H1 (cell line): Measurements from ENCODE around the gene SYMPK. TPM values are rescaled to one million over a fixed set of nuclear protein-coding genes. Genes with fewer than 3 reads are reported as not detected.

Experiments
- CTCF ChIA-PET: fragments of 300-600 bp; sonication (Branson Sonifier 250); formaldehyde crosslinking; loops from one replicate; lab custom pipeline; 2021; ENCODE audit not compliant: partially characterized antibody; lab: Charles Lee
- POLR2A ChIA-PET: fragments of 300-600 bp; sonication (Branson Sonifier 250); formaldehyde crosslinking; loops from one replicate; lab custom pipeline; 2021; ENCODE audit warnings: inconsistent platforms; ENCODE audit not compliant: partially characterized antibody; lab: Charles Lee
- DNase-seq, 2 experiments: peaks; one replicate each; pipeline versions ENCODE4 v3.0.0 to v3.0.0-alpha.2; 2010 to 2022; ENCODE audit warnings: low spot score in 2 of 2, low read depth in 1 of 2, mixed read lengths in 1 of 2
- FAIRE-seq: peaks from 2 replicates; lab custom pipeline; 2011; peaks lifted over from hg19 to GRCh38; lab: Jason Lieb, UNC
- H2AFZ ChIP-seq: 2 replicates; pipeline ENCODE4 v1.8.1; 2012; ENCODE audit warnings: low read length, inconsistent platforms
- H2AK5ac ChIP-seq: 2 replicates; pipeline ENCODE4 v1.6.1; 2013; ENCODE audit warnings: low read depth, low read length
- H2BK120ac ChIP-seq: replicated peaks from 2 replicates; pipeline ENCODE3; 2013; ENCODE audit warnings: low read depth, low read length, inconsistent platforms
- H2BK12ac ChIP-seq: 2 replicates; pipeline ENCODE4 v1.6.1; 2013; ENCODE audit warnings: low read depth, low read length
- H2BK15ac ChIP-seq: 2 replicates; pipeline ENCODE4 v1.6.1; 2013; ENCODE audit warnings: low read length
- H2BK20ac ChIP-seq: 2 replicates; pipeline ENCODE4 v1.6.1; 2013; ENCODE audit warnings: low read length
- H2BK5ac ChIP-seq: 2 replicates; pipeline ENCODE4 v1.6.1; 2013; ENCODE audit warnings: low read depth, low read length
- H3K14ac ChIP-seq: 2 replicates; pipeline ENCODE4 v1.6.1; 2013; ENCODE audit warnings: inconsistent platforms; ENCODE audit not compliant: insufficient read length
- H3K18ac ChIP-seq: 2 replicates; pipeline ENCODE4 v1.6.1; 2013; ENCODE audit warnings: low read length; ENCODE audit errors: extremely low read depth
- H3K23ac ChIP-seq: 2 replicates; pipeline ENCODE4 v1.6.1; 2013; ENCODE audit warnings: inconsistent platforms; ENCODE audit not compliant: insufficient read length
- H3K23me2 ChIP-seq: 2 replicates; pipeline ENCODE4 v1.6.1; 2013; ENCODE audit warnings: low read depth, low read length
- H3K27ac ChIP-seq: 2 replicates; pipeline ENCODE4 v1.6.1; 2011; ENCODE audit warnings: low read depth, low read length, inconsistent platforms
- H3K27me3 ChIP-seq, 4 experiments: replicated peaks in 1 of 4; 1 replicate in 1 of 4; 2 replicates in 3 of 4; pipeline versions ENCODE4 v1.6.1 to v1.8.1; 2011 to 2013; ENCODE audit warnings: low read length in 3 of 4, mild to moderate bottlenecking in 3 of 4, inconsistent platforms in 2 of 4, mixed read lengths in 2 of 4, moderate library complexity in 1 of 4; ENCODE audit not compliant: control insufficient read depth in 3 of 4, insufficient read depth in 3 of 4; ENCODE audit errors: extremely low read depth in 1 of 4
- H3K36me3 ChIP-seq, 4 experiments: 2 replicates each; pipeline versions ENCODE4 v1.6.1 to v1.8.1; 2011 to 2013; ENCODE audit warnings: mild to moderate bottlenecking in 4 of 4, low read length in 3 of 4, moderate library complexity in 2 of 4, control low read depth in 1 of 4, inconsistent platforms in 1 of 4; ENCODE audit not compliant: insufficient read depth in 4 of 4, control insufficient read depth in 2 of 4
- H3K4ac ChIP-seq: replicated peaks from 2 replicates; pipeline ENCODE3; 2013; ENCODE audit warnings: low read length, low read depth, mixed read lengths, inconsistent platforms; ENCODE audit not compliant: insufficient read length
- H3K4me1 ChIP-seq, 4 experiments: replicated peaks in 1 of 4; 1 replicate in 1 of 4; 2 replicates in 3 of 4; pipeline versions ENCODE4 v1.6.1 to v1.8.1; 2011 to 2013; ENCODE audit warnings: low read length in 3 of 4, inconsistent platforms in 2 of 4, mixed read lengths in 1 of 4; ENCODE audit not compliant: insufficient read depth in 4 of 4, control insufficient read depth in 3 of 4
- H3K4me2 ChIP-seq, 2 experiments: 2 replicates each; pipeline versions ENCODE4 v1.6.1 to v1.8.1; 2011 to 2013; ENCODE audit warnings: low read depth in 2 of 2, low read length in 2 of 2, control low read depth in 1 of 2, inconsistent platforms in 1 of 2, mild to moderate bottlenecking in 1 of 2; ENCODE audit not compliant: insufficient read depth in 1 of 2
- H3K4me3 ChIP-seq, 4 experiments: fragments of 200-600, 300-600 bp in 1 of 4; sonication (generic), shearing (Covaris generic), sonication (Bioruptor Twin) in 1 of 4; 2 replicates each; pipeline versions ENCODE4 v1.5.1 to v1.8.1; 2011 to 2016; ENCODE audit warnings: low read length in 4 of 4, low read depth in 3 of 4, control low read depth in 2 of 4, inconsistent platforms in 2 of 4, mild to moderate bottlenecking in 2 of 4, mixed read lengths in 1 of 4, moderate library complexity in 1 of 4; ENCODE audit not compliant: insufficient read depth in 2 of 4; ENCODE audit errors: extremely low read depth in 1 of 4
- H3K56ac ChIP-seq: replicated peaks from 2 replicates; pipeline ENCODE3; 2013; ENCODE audit warnings: low read depth, mild to moderate bottlenecking, mixed read lengths, low read length, inconsistent platforms; ENCODE audit not compliant: insufficient read length
- H3K79me1 ChIP-seq: 2 replicates; pipeline ENCODE4 v1.6.1; 2013; ENCODE audit warnings: low read depth, low read length, control low read depth
- H3K79me2 ChIP-seq, 2 experiments: 2 replicates each; pipeline versions ENCODE4 v1.6.1 to v1.8.1; 2012 to 2013; ENCODE audit warnings: low read length in 2 of 2, mild to moderate bottlenecking in 2 of 2, inconsistent platforms in 1 of 2; ENCODE audit not compliant: insufficient read depth in 2 of 2, control insufficient read depth in 1 of 2
- H3K9ac ChIP-seq, 4 experiments: replicated peaks in 1 of 4; 1 replicate in 1 of 4; 2 replicates in 3 of 4; pipeline versions ENCODE4 v1.6.1 to v1.8.1; 2011 to 2013; ENCODE audit warnings: low read depth in 3 of 4, low read length in 3 of 4, control low read depth in 2 of 4, mild to moderate bottlenecking in 2 of 4, moderate library complexity in 2 of 4, inconsistent platforms in 1 of 4; ENCODE audit errors: extremely low read depth in 1 of 4
- H3K9me3 ChIP-seq, 2 experiments: 2 replicates each; pipeline versions ENCODE4 v1.6.1 to v1.8.1; 2012 to 2013; ENCODE audit warnings: mild to moderate bottlenecking in 2 of 2, moderate library complexity in 2 of 2, control low read depth in 1 of 2, inconsistent platforms in 1 of 2, low read depth in 1 of 2, low read length in 1 of 2, mixed read lengths in 1 of 2; ENCODE audit not compliant: insufficient read depth in 2 of 2
- H4K20me1 ChIP-seq, 2 experiments: replicated peaks in 1 of 2; 2 replicates each; pipeline versions ENCODE3 to v1.8.1; 2011 to 2013; ENCODE audit warnings: inconsistent platforms in 2 of 2, low read length in 2 of 2, mild to moderate bottlenecking in 1 of 2; ENCODE audit not compliant: insufficient read depth in 2 of 2, control insufficient read depth in 1 of 2
- H4K5ac ChIP-seq: 2 replicates; pipeline ENCODE4 v1.6.1; 2013; ENCODE audit warnings: low read length, low read depth, mixed read lengths, inconsistent platforms; ENCODE audit not compliant: insufficient read length
- H4K8ac ChIP-seq: 2 replicates; pipeline ENCODE4 v1.8.0; 2013; ENCODE audit warnings: mild to moderate bottlenecking, moderate library complexity, low read length, inconsistent platforms; ENCODE audit not compliant: insufficient read depth; ENCODE audit errors: extremely low read depth
- H4K91ac ChIP-seq: replicated peaks from 2 replicates; pipeline ENCODE3; 2013; ENCODE audit warnings: low read length, mixed read lengths, inconsistent platforms; ENCODE audit not compliant: insufficient read length
- ASH2L ChIP-seq: fragments of 200-600, 300-600 bp; sonication (generic); IDR thresholded peaks from one replicate; pipeline ENCODE4 v1.7.1; 2017; ENCODE audit warnings: low read length
- BRCA1 ChIP-seq: IDR thresholded peaks from 2 replicates; pipeline ENCODE4 v1.6.1; 2012; ENCODE audit warnings: low read depth, low read length, improper control_type of control experiment
- EZH2 ChIP-seq: fragments of 200-600 bp; sonication (generic); IDR thresholded peaks from 2 replicates; pipeline ENCODE4 v1.7.1; 2012; ENCODE audit warnings: low read depth, mild to moderate bottlenecking, moderate library complexity, low read length, inconsistent platforms; ENCODE audit not compliant: severe bottlenecking
- MAFK ChIP-seq: IDR thresholded peaks from 2 replicates; pipeline ENCODE4 v1.6.1; 2012; ENCODE audit warnings: low read depth, mild to moderate bottlenecking, improper control_type of control experiment, low read length
- POU5F1 ChIP-seq: IDR thresholded peaks from 2 replicates; pipeline ENCODE4 v1.6.1; 2011; ENCODE audit warnings: low read depth, mild to moderate bottlenecking, low read length, moderate library complexity
- RFX5 ChIP-seq: IDR thresholded peaks from 2 replicates; pipeline ENCODE4 v1.6.1; 2011; ENCODE audit warnings: low read depth, low read length, improper control_type of control experiment, borderline replicate concordance
- SIRT6 ChIP-seq: IDR thresholded peaks from one replicate; pipeline ENCODE4 v1.7.1; 2012; ENCODE audit warnings: low read length, inconsistent platforms
- SP4 ChIP-seq: IDR thresholded peaks from 2 replicates; pipeline ENCODE4 v1.6.1; 2012; ENCODE audit warnings: low read length, inconsistent platforms
- SRF ChIP-seq: IDR thresholded peaks from 2 replicates; pipeline ENCODE4 v1.6.1; 2011; ENCODE audit warnings: mild to moderate bottlenecking, low read depth, low read length, moderate library complexity
- TBP ChIP-seq: IDR thresholded peaks from 2 replicates; pipeline ENCODE4 v1.6.1; 2011; ENCODE audit warnings: low read depth, low read length, improper control_type of control experiment
- ZNF274 ChIP-seq: IDR thresholded peaks from 2 replicates; pipeline ENCODE4 v1.7.0; 2012; ENCODE audit warnings: low read length, borderline replicate concordance; ENCODE audit errors: extremely low read depth
- WGBS, 2 experiments: shearing (Covaris generic) in 1 of 2; methylation state at CpG; one replicate each; pipeline versions ENCODE4 v1.1.6 to v1.1.7; 2013 to 2015; ENCODE audit warnings: low lambda C conversion rate in 2 of 2, mixed read lengths in 2 of 2, inconsistent platforms in 1 of 2, low coverage in 1 of 2, missing lambda C conversion rate in 1 of 2; ENCODE audit not compliant: insufficient replicate concordance in 2 of 2, insufficient coverage in 1 of 2, insufficient read length in 1 of 2; ENCODE audit errors: extremely low coverage in 1 of 2, missing lambda C conversion rate in 1 of 2; 5-methylcytosine and 5-hydroxymethylcytosine counted together
- polyA plus RNA-seq, 7 experiments: library from polyadenylated mRNA; depleted of rRNA in 3 of 7; stranded (reverse) in 5 of 7; unstranded in 2 of 7; fragments of >200 nt in 5 of 7; fragments of 200-250 nt in 2 of 7; gene quantifications; 1 replicate in 5 of 7; 2 replicates in 1 of 7; 4 replicates in 1 of 7; pipeline versions ENCODE4 v1.2.1 to v1.2.3, GENCODE V29; 2011 to 2013; ENCODE audit warnings: missing spikeins in 2 of 7, mixed read lengths in 2 of 7
- total RNA-seq: library from RNA; stranded (reverse); fragmentation: NEBNext Ultra II Directional; extraction: Animal tissue kit (Norgen Biotek cat#: 25700); gene quantifications from 2 replicates; pipeline ENCODE4 v1.2.1, GENCODE V29; 2021

Gene SYMPK
- total and polyA plus RNA-seq, 2 of the 8 experiments (the other 6 are each of a cell fraction or from before 2014, with no cell fraction given), result 93.6 to 99.5 TPM

GRCh38 chr19:45779231-45780145 is 83.5 kb downstream of the SYMPK start:
- H2AFZ ChIP-seq, result no peak overlapping the region
- H4K20me1 ChIP-seq, result peaks cover 9 to 17% of the 10 kb centered on the region in 2 experiments
- H3K9ac ChIP-seq, result no peak overlapping the region
- TF ChIP-seq ZNF274 (no peak), RFX5 (no peak), MAFK (no peak), SP4 (peak; percentile 81), ASH2L (no peak), TBP (0 out of 2 replicates have a peak, but pooled peaks have one; percentile 5), SIRT6 (no peak), POU5F1 (no peak), BRCA1 (no peak), SRF (no peak), EZH2 (no peak)

More at GRCh38 chr19:45779231-45780145, 83.5 kb downstream of the SYMPK start:
- Histone ChIP-seq H2BK120ac (no peak overlapping the region), H3K14ac (no peak overlapping the region), H3K9me3 (no peaks in the 10 kb centered on the region), H4K91ac (no peak overlapping the region), H3K79me2 (no peaks in the 10 kb centered on the region), H3K36me3 (peaks cover 3 to 10% (median 7%) of the 10 kb centered on the region in 4 experiments; a peak in 5 of 8 replicates), H3K27me3 (peaks cover 0 to 6% (median 0%) of the 10 kb centered on the region in 4 experiments; a peak in 1 of 7 replicates), H3K4me3 (peak overlapping the region; percentile 19 to 60 (median 38); a peak in 7 of 8 replicates), H4K5ac (no peak overlapping the region), H3K4ac (no peak overlapping the region), H2BK15ac (no peak overlapping the region), H3K23me2 (peaks cover 4% of the 10 kb centered on the region; the same call in 1 of the 2 replicates), H3K4me2 (peak overlapping the region; percentile 58 to 95), H3K56ac (no peak overlapping the region), H3K18ac (peak overlapping the region; percentile 93), H3K27ac (no peak overlapping the region), H4K8ac (no peak overlapping the region), H3K23ac (no peak overlapping the region), H3K79me1 (no peaks in the 10 kb centered on the region), H2AK5ac (no peak overlapping the region), H3K4me1 (peaks cover 3 to 26% (median 15%) of the 10 kb centered on the region in 4 experiments), H2BK20ac (no peak overlapping the region), H2BK12ac (0 out of 2 replicates have a peak overlapping the region, but pooled peaks have one; percentile 1), H2BK5ac (no peak overlapping the region; the same call in 1 of the 2 replicates)
- 7% methylated on average over 45 of the region's 48 CpGs; no CpG with 5 or more reads in 1 of the 2 experiments for WGBS, 2 experiments
- FAIRE-seq (peak; percentile 32), DNase-seq (peak; percentile 77 to 100)
- CTCF ChIA-PET, result interaction anchor here (0.5 to 5.1 kb wide), 19 partner anchors 8 to 1492 kb away, joined by 3 to 45 read pairs (median 4); partner anchors contain the start of genes DMWD, RSPH6A and SIX5
- POLR2A ChIA-PET, result interaction anchor here (0.6 to 9.5 kb wide), 14 partner anchors 8 to 195 kb away, joined by 3 to 133 read pairs (median 4); partner anchors contain the start of genes DMWD, FOXA3 and SIX5
